Sigmoid colon (tissue), 4 donors: ENCODE results near the gene TNRC18.

Source experiments
- CTCF ChIP-seq, 4 experiments: fragments of 450-650 bp in 3 of 4; fragments of 200-600 bp in 1 of 4; IDR thresholded peaks; one replicate each; pipeline ENCODE4 v1.5.1; 2016 to 2019; ENCODE audit warnings: antibody characterized with exemption in 4 of 4, mild to moderate bottlenecking in 3 of 4, moderate library complexity in 2 of 4
- EP300 ChIP-seq, 4 donors: sonication (generic); formaldehyde crosslinking; IDR thresholded peaks; one replicate each; pipeline ENCODE4 v1.6.1; 2017; ENCODE audit warnings: antibody characterized with exemption in 4 of 4
- POLR2A ChIP-seq, 2 donors: fragments of 450-650 bp; IDR thresholded peaks; one replicate each; pipeline ENCODE4 v1.6.1; 2016; ENCODE audit warnings: antibody characterized with exemption in 2 of 2, mild to moderate bottlenecking in 2 of 2, moderate library complexity in 2 of 2
- POLR2AphosphoS5 ChIP-seq, 4 donors: sonication (generic); formaldehyde crosslinking; IDR thresholded peaks; one replicate each; pipeline ENCODE4 v1.6.1; 2017; ENCODE audit warnings: antibody characterized with exemption in 4 of 4

- no peak for TF ChIP-seq CTCF (IDR thresholded peaks at IDR 0.05)
- no peak for TF ChIP-seq POLR2A (IDR thresholded peaks at IDR 0.05)
- no peak for TF ChIP-seq POLR2AphosphoS5 (IDR thresholded peaks at IDR 0.05)
- no peak for TF ChIP-seq EP300 (IDR thresholded peaks at IDR 0.05)
These were observed 34.7 kb downstream of the TNRC18 start for GRCh38 chr7:5388905-5389433.
